Activated CD8-positive, alpha-beta memory T cell treated with anti-CD3 and anti-CD28 coated beads, Interleukin-2, amount 50 U/mL, for 1 hour (primary cell): ENCODE results near the gene CUL4A.

Experiments used
- DNase-seq: peaks from one replicate; pipeline ENCODE4 v3.0.0-alpha.2; 2020; ENCODE audit errors: extremely low read depth

The CUL4A gene

DNA sequence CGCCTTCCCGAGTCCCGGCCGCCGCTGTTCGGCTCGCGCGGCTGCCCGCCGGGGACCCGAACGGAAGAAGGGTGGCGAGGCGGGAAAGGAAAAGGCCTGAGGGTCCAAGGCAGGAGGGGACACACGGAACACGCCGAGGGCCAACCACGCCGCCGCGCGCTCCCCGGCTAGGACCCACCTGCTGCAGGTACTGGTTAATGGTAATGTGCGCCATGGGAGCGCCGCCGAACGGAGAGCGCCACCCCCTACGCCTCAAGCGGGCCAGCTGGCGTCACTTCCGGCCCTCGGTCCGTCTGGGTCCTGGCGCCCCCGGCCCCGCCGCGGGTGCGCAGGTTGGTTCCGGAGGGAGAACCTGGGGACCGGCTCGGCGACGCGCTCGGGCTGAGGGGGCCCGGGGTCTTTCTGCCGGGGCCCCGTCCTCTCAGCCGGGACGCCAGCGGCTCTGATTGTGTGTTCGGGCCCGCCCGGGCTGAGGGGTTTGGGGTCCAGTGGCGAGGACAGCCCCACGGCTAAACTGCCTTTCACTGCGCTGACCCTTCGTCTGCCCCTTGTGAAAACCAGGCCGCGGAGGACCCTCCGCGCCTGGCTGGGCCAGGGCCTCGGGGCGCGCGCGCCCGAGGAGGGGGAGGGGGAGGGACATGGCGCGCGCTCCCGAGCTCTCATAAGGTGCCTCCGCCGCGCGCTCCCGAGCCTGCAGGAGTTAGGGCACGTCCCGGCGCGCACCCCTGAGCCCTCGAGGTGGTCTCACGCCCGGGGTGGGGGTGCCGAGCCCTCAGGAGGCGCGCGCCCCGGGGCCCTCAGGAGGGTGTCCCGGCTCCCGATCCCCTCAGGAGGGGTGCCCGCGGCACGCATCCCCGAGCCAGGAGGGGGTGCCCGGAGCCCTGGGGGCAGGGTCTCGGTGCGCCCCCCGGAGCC lies 735 bp upstream of the CUL4A start, which contains the start of gene PCID2:
Gene PCID2, minus strand, starts transcription at position 249 of the 915 bp plus-strand sequence. Its CDS starts 35 bp downstream, at position 214.
- peak; percentile 73 for DNase-seq

DNA sequence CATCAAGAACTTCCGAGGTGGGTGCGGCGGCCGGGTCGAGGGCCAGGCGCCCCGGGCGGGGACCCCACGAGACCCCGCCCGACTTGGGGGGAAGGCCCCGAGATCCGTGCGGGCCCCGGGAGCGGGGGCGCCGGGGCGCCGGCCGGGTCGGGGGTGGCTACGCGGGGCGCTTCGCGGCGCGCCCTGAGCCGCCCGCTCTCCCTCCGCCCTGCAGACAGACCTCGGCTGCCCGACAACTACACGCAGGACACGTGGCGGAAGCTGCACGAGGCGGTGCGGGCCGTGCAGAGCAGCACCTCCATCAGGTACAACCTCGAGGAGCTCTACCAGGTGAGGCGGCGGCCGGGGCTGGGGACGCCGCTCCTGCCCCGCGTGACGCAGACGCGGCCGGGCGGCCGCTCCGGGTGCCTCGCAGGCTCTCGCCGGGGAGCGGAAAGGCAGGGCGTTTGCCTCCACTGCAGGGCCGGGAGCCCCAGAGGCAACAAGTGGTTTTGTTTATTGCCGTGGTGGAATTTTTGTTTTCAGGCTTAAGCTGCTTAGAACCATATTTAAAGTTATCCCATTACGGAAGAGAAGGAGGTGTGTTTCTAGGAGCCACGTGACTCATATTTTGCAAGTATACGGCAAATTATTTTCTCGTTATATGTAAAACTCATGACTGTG lies 477 bp downstream of the CUL4A start:
- peak; percentile 36 for DNase-seq

DNA sequence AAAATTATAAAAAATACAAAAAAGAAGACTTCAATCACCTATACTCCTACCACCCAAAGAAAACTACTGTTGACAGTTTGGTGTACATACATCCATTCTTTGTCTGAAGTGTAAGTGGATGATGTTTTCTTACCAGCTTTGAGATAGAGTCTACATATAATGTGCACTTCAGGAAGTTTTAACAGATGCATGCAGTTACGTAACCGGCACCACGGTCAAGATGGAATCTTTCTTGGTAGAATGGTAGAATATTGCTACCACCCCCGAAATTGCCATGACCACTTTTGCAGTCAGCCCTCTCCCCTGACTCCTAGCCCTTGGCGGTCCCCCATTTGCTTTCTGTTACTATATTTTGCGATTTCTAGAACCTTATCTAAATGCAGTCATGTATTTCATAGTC lies 1.4 kb downstream of the CUL4A start:
- no peak for DNase-seq

DNA sequence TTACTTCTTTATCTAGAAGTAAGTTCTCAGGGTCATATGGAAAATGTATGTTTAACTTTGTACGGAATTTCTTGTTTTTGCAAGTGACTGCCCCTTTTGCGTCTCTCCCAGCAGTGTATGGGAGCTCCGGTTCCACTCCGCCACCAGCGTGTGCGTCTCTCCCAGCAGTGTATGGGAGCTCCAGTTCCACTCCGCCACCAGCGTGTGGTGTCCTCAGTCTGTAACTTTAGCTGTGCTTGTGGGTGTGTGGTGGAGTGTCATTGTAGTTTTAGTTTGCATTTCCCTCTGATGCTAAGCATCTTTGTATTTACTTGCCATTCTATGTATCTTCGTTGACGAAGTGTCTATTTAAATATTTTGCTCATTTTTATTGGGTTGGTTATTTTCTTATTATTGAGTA lies 2.4 kb downstream of the CUL4A start:
- DNase-seq = no peak

DNA sequence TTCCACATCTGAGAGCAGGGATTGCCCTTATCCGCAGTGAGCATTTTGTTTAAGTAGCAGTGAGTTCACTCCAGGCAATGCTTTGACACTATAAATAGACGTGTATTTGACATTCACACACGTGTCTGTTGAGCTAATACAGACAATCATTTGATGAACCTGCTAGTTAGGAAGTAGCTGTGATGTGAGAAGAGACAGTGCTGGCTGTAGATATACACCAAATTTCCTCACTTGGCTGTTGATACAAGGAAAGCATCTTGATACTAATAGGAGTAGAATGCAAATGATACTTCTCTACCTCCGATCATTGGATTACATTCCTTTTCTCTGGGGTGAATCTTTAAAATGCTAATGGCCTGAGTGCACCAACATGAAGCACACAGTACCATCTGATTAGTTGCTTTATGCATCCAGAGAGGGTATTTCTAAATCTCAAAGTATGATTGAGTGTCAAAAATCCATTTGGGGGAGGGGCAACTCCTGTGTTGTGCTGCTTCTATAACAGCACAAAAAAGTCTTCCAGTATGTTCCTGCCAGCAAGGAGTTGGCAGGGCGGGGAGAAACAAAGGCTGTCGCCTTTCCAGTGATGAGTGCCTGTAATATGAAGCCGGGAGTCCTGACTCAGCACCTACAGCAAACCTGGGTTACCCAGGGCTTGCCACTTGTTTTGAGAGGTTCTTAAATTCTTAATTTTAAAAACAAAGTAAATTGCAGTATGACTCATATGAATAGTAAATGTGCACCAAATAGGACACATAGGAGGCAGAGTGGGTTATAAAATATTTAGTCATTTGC lies 7.0 kb downstream of the CUL4A start:
- DNase-seq = no peak

DNA sequence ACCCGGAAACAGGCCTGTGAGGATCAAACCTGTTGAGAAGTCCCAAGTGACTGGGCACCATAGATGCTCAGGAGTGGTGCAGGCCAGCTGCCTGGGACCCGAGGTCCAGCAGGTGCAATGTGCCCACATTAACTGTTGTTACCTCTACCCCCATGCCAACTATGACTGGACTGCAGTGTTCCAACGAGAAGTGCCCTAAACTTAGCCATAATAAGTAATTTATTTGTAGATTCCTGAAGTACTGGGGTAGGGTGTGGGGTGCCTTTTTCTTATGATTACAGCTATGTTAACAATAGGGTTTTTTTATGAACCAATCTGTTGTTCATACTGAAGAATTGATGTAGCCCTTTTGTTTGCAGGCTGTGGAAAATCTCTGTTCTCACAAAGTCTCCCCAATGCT lies 9.2 kb downstream of the CUL4A start:
- DNase-seq = no peak

DNA sequence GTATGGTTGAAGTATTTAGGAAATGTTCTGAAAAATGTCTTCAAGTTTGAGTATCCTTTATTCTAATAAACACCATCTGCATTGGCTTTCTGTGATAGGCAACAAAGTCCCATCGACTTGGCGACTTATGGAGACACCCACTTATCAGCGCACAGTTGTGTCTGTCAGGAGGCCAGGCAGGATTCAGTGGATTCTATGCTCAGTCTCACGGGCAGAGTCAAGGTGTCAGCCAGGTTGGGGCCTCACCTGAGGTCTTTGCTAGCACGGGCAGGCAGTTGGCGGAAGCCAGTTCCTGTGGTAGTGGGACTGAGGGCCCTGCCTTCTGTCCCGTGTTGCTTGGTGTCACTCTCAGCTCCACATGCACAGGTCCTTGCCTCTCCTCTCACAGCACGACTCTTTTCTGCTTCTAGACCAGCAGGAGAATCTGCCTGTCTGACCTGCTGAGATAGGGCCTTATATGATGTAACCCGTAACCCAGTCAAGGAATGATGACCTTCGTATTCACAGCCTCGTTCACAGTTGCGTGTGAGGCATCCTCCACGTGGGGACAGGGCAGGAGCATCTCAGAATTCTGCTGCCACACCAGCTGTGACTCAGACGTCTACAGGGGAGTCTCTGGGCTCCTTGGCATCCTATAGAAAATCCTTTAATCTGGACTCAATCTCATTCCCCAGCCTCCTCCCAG lies 10.0 kb downstream of the CUL4A start:
- no peak for DNase-seq

DNA sequence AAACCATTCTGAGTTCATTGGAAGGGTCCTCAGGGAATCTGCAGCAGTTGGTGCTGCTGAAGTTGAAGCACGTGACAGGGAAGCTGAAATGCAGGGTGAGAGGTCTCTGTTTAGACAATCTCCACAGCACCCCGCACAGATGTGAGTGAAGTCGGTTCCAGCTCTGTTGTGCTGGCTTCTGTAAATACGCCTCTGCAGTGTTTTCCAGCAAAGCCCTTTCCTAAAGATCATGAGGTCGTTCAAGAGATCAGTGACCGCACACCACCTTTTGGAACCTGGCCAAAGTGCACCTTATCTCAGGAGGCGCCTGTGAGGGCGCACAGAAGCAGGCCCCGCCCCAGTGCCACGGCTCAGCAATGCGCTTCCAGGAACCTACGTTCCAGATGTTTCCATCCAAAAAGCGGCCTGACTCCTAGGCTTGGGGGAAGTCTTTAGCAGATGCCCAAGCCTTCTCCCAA lies 10.8 kb downstream of the CUL4A start:
- no peak for DNase-seq

DNA sequence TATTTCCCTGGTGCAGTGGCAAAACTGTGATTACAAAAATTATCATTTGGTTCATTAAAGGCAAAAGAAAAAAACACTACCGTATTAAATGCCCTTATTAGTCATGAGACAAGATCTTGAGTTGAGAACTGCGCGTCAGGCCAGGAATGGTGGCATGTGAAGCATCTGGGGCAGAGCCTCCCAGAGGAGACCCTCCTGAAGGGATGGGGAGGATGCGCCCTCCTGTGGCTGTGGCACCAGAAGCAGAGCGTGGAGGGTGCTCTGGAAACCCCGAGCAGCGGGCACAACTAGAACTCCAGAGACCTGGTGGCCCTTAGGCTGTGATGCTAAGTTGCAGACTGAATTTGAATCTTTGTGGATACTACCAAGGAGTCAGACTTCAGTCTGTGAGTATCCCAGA lies 11.5 kb downstream of the CUL4A start:
- no peak for DNase-seq

DNA sequence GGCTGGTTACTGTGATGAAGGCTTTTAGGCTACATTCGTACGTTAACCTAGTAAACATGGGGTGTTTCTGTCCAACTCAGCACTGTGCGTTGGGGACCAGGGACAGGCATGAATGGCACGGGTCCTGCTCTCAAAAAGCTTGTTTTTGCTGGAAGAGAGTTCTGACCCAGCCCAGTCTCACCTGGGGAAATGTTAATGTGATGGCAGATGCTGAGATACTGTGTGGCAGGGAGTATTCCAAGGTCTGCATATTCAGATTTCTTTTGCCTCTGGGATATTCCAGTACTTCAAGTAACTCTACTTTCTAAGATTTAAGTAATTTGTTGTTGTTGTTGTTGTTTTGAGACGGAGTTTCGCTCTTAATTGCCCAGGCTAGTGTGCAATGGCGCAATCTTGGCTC lies 13.7 kb downstream of the CUL4A start:
- no peak for DNase-seq

DNA sequence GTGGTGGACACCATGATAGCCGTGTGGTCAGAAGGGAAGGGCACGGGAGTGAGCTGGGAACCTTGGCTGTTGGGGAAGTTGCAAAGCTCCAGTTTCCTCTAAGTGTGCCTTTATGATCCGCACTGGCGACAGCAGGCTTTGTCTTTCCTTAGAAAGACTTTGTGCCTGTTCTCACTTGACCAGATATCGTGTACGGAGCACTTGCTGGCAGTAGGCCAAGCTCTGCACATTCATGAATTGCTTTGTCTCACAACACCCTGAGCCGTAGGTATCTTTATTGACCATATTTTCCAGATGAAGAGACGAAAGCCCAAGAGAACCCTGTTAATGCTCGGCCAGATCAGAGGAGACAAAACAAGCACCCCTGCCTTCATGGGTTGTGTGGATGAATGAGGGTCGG lies 15.1 kb downstream of the CUL4A start:
- no peak for DNase-seq

DNA sequence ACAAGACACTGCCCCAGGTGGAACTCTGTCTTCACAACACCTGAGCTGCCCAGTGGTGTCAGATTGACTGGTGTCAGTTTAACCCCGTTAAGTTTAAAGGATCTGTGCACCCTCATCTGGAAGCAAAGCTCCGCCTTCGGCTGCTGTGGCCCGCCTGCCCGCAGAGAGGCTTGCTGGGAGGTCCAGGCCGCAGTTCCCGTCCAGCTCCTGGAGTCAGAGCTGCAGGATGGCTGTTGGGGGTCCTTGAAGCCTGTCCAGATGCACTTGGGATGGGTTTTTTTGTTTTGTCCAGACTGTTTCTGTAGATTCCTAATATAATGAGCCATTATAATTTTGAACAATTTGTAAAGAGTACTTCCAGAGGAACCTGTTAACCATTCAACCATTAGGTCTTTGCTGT lies 16.1 kb downstream of the CUL4A start:
- no peak for DNase-seq

DNA sequence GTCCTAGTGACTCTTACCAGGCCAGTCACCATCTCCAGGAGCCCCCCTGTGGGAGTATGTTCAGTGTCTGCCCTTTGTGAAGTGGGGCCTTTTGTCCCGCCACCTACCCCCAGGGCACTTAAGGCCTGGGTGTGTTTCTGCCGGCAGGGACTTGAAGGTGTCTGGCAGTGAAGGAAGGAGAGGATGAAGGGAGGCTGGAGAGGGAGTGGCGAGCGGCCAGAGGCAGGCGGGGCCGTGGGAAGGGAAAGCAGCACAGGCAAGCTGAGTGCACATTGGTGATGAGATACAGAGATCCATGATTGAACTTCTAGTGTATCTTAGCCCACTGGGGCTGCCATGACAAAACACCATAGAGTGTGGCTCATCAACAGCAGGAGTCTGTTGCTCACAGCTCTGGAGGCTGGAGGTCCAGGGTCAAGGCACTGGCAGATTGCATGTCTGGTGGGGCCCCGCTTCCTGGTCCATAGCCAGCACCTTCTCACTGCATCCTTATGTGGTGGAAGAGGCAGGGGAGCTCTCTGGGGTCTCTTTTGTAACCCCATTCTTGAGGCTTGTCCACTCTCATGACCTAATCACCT lies 17.5 kb downstream of the CUL4A start:
- DNase-seq = no peak

DNA sequence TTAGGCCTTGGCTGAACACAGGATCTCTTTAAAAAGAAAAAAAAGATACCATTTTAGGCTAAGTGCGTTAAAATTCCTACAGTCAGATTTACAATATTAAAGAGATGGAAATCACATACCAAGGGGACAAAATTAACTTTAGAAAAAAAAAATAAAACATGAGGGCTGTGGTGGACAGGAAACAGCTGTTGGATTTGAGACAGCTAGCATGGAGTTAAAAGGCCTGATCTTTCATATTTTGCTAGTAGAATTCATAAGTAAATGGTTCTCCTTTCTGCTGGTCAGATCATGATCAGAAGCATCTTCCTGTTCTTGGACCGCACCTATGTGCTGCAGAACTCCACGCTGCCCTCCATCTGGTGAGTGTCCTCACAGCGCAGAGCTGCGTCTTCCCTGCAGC lies 19.7 kb downstream of the CUL4A start:
- no peak for DNase-seq

DNA sequence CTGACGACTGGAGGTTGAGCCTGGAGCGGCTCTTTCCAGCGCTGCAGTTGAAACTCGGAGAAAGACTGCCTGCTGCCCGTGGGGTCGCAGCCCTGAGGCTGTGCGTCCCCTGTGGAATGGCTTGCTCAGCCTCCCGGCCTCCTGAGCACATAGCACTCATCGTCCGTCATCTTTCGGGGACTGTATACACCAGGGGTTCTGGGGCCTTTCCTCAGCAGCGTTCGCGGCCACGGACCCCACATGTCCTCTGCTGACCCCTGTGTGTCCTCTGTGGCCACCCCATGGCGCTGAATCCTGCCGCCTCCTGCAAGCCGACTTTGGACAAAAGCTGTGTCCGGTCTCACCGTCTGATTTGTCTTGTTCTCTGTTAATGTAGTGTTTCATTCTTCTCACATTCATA lies 20.4 kb downstream of the CUL4A start:
- no peak for DNase-seq

DNA sequence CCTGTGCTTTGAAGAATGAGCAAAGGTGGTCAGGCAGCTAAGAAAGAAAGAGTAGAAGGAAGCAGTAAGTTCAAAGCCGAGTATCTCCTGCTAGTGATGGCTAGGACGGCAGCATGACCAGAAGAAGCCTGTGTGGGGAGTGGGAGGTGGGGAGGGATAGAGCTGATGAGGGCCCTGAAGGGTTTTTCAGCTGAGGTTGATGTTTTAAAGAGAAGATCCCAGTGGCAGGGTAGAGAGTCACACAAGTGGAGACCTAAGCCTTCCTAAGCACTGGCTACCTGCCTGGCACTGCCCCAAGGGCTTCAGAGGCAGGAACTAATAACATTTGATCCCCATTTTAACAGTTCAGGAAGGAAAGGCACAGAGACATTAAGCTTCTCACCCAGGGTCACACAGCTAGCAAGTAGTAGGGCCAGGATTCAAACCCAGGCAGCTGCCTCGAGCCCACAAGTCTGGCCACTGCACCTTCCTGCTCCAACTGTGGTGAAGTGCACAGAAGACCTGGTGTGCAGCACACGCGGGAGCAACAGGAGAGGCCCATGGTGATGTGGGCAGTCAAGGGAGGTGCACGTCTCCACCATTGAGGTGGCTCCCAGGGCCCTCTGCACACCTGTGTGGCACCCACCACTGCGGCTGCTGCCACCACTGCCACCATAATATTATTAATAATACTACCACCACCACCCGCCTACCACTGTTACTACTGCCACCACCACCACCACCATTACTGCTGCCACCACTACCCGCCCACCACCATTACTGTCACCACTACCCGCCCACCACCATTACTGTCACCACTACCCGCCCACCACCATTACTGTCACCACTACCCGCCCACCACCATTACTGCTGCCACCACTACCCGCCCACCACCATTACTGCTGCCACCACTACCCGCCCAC lies 22.1 kb downstream of the CUL4A start:
- no peak for DNase-seq

DNA sequence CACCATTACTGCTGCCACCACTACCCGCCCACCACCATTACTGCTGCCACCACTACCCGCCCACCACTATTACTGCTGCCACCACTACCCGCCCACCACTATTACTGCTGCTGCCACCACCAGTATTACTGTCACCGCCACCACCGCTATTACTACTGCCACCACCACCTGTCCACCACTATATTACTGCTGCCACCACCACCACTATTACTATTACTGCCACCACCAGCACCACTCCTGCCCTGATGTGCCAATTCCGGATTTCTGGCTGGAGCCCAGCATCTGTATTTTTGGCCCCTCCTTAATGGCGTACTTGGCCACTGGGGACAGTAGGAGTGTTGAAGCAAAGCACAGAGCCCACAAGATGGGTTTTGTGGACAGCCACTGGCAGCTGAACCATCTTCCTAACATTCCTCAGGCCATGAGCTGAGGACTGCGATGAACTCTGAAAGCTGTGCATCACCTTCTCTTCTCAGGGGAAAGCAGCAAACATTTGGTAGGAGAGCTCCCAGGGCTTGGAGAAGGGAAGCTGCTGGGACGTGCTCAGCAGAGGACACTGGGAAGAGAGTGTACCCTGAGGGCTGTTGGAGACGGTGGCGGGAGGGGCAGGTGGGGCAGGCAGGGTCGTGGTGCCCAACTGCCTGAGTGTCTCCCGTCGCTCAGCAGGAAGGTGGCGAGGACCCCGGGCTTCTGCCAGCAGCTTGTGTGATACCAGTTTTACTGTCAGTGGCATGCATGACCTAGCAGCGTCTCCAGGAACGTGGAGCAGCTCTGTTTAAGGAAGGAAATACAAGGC lies 23.0 kb downstream of the CUL4A start:
- DNase-seq = no peak

DNA sequence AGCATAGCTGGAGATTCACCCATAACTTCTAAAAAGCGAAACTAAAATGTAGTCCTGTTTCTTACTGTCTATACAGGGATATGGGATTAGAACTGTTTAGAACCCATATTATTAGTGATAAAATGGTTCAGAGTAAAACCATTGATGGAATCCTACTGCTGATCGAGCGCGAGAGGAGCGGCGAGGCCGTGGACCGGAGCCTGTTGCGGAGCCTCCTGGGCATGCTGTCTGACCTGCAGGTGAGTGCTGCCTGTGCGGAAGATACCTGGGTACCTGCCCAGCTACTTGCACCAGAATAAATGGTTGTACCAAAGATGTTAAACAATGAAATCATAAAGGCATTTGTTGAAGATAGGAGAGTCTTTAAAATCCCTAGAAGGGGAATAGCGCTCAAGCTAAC lies 23.7 kb downstream of the CUL4A start:
- DNase-seq = no peak

DNA sequence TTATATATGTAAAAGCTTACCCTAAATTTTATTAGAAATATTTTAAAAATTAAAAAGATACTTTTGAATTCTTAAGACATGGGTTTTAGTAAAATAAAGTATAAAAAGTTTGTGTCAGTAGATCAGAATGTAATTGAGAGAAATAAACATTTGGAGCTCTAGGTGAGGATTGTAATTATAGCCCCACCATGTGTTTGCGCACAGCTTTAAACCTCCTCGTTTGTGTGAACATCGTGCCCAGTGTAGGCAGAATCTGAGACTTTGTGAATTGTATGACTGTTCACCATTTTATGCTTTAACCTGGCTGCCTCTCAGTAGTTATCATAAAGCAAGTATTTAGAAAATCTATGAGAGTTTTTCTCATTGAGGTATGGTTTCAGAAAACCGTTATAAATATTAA lies 29.1 kb downstream of the CUL4A start:
- DNase-seq = no peak
